Karpas-422 (cell line): ENCODE data around the gene OGFOD3. TPM values are rescaled to one million over a fixed set of nuclear protein-coding genes. Genes with fewer than 3 reads are reported as not detected.

Experiments used
- DNase-seq: peaks from one replicate; pipeline ENCODE4 v3.0.0-alpha.2; 2015
- H2AFZ ChIP-seq: fragments of 200-600 bp; sonication (generic); 2 replicates; pipeline ENCODE4 v1.6.1; 2014; ENCODE audit warnings: antibody characterized with exemption, low read length, mixed read lengths
- H3K27ac ChIP-seq: fragments of 200-600 bp; sonication (generic); 2 replicates; pipeline ENCODE4 v1.5.1; 2014; ENCODE audit warnings: mild to moderate bottlenecking, low read length, moderate library complexity
- H3K27me3 ChIP-seq: fragments of 200-600 bp; sonication (generic); 2 replicates; pipeline ENCODE4 v1.6.1; 2014; ENCODE audit warnings: low read length, mixed read lengths
- H3K36me3 ChIP-seq: fragments of 200-600 bp; sonication (generic); 2 replicates; pipeline ENCODE4 v1.6.1; 2014; ENCODE audit warnings: low read length, mixed read lengths; ENCODE audit not compliant: insufficient read depth
- H3K4me1 ChIP-seq: fragments of 200-600 bp; sonication (generic); 2 replicates; pipeline ENCODE4 v1.6.1; 2014; ENCODE audit warnings: mild to moderate bottlenecking, low read length, mixed read lengths
- H3K4me2 ChIP-seq: fragments of 200-600 bp; sonication (generic); 2 replicates; pipeline ENCODE4 v1.6.1; 2014; ENCODE audit warnings: low read length, low read depth, mild to moderate bottlenecking; ENCODE audit not compliant: poor library complexity, severe bottlenecking
- H3K4me3 ChIP-seq: fragments of 200-600 bp; sonication (generic); 2 replicates; pipeline ENCODE4 v1.5.1; 2014; ENCODE audit warnings: mild to moderate bottlenecking, antibody characterized with exemption, low read length, mixed read lengths
- H3K79me2 ChIP-seq: fragments of 200-600 bp; sonication (generic); 2 replicates; pipeline ENCODE4 v1.6.1; 2014; ENCODE audit warnings: mild to moderate bottlenecking, low read length, mixed read lengths
- H3K9ac ChIP-seq: fragments of 200-600 bp; sonication (generic); 2 replicates; pipeline ENCODE4 v1.6.0; 2014; ENCODE audit warnings: low read length
- H3K9me2 ChIP-seq: fragments of 200-600 bp; sonication (generic), shearing (Covaris generic); replicated peaks from 2 replicates; pipeline ENCODE4 v1.6.0; 2014; ENCODE audit warnings: mild to moderate bottlenecking, low read length, moderate library complexity; ENCODE audit not compliant: insufficient read depth
- H3K9me3 ChIP-seq: fragments of 300-700, 200-600 bp; sonication (generic); 2 replicates; pipeline ENCODE4 v1.6.1; 2014; ENCODE audit warnings: low read length, mixed read lengths
- H4K20me1 ChIP-seq: fragments of 200-600 bp; sonication (generic); 2 replicates; pipeline ENCODE4 v1.6.1; 2014; ENCODE audit warnings: mild to moderate bottlenecking, antibody characterized with exemption, low read length, low read depth; ENCODE audit not compliant: insufficient read depth
- total RNA-seq: library from RNA; depleted of rRNA; stranded (reverse); fragments of >200 nt; shearing (Covaris generic); gene quantifications from 2 replicates; pipeline ENCODE4 v1.2.3, GENCODE V29; 2014; ENCODE audit warnings: low replicate concordance

Gene OGFOD3
- total RNA-seq, 1 experiment from 2014 or later: 14.8 TPM

GRCh38 chr17:82396601-82397435, 21.6 kb downstream of the OGFOD3 start:
- Histone ChIP-seq H3K9me2 (no peaks in the 10 kb centered on the region), H3K4me1 (peaks cover 5% of the 10 kb centered on the region), H3K79me2 (no peaks in the 10 kb centered on the region), H3K4me2 (no peak overlapping the region), H3K9ac (no peak overlapping the region), H4K20me1 (no peaks in the 10 kb centered on the region), H3K9me3 (no peaks in the 10 kb centered on the region), H3K27ac (no peak overlapping the region), H3K36me3 (no peaks in the 10 kb centered on the region), H2AFZ (no peak overlapping the region), H3K27me3 (no peaks in the 10 kb centered on the region), H3K4me3 (no peak overlapping the region)
- no peak for DNase-seq

GRCh38 chr17:82394278-82394677, 24.1 kb downstream of the OGFOD3 start:
- H3K27me3 ChIP-seq: no peaks in the 10 kb centered on the region
- no peaks in the 10 kb centered on the region for H3K9me3 ChIP-seq
- H3K4me1 ChIP-seq: no peaks in the 10 kb centered on the region
- H4K20me1 ChIP-seq: no peaks in the 10 kb centered on the region
- no peak overlapping the region for H3K4me2 ChIP-seq
- H3K9me2 ChIP-seq: no peaks in the 10 kb centered on the region
- DNase-seq: no peak
- H3K4me3 ChIP-seq: no peak overlapping the region
- H3K9ac ChIP-seq: no peak overlapping the region
- H3K27ac ChIP-seq: no peak overlapping the region
- no peak overlapping the region for H2AFZ ChIP-seq
- H3K79me2 ChIP-seq: no peaks in the 10 kb centered on the region
- H3K36me3 ChIP-seq: no peaks in the 10 kb centered on the region

- no peaks in the 10 kb centered on the region for H3K36me3 ChIP-seq
- no peaks in the 10 kb centered on the region for H3K79me2 ChIP-seq
- no peak for DNase-seq
- H4K20me1 ChIP-seq: no peaks in the 10 kb centered on the region; the same call in 1 of the 2 replicates
- H3K9ac ChIP-seq: no peak overlapping the region
- H3K27me3 ChIP-seq: no peaks in the 10 kb centered on the region
- H2AFZ ChIP-seq: no peak overlapping the region
- no peaks in the 10 kb centered on the region for H3K9me2 ChIP-seq
- no peaks in the 10 kb centered on the region for H3K4me1 ChIP-seq
- H3K27ac ChIP-seq: no peak overlapping the region
- no peak overlapping the region for H3K4me2 ChIP-seq
- no peaks in the 10 kb centered on the region for H3K9me3 ChIP-seq
- H3K4me3 ChIP-seq: no peak overlapping the region
These were observed 25.4 kb downstream of the OGFOD3 start for GRCh38 chr17:82392941-82393340.

DNA sequence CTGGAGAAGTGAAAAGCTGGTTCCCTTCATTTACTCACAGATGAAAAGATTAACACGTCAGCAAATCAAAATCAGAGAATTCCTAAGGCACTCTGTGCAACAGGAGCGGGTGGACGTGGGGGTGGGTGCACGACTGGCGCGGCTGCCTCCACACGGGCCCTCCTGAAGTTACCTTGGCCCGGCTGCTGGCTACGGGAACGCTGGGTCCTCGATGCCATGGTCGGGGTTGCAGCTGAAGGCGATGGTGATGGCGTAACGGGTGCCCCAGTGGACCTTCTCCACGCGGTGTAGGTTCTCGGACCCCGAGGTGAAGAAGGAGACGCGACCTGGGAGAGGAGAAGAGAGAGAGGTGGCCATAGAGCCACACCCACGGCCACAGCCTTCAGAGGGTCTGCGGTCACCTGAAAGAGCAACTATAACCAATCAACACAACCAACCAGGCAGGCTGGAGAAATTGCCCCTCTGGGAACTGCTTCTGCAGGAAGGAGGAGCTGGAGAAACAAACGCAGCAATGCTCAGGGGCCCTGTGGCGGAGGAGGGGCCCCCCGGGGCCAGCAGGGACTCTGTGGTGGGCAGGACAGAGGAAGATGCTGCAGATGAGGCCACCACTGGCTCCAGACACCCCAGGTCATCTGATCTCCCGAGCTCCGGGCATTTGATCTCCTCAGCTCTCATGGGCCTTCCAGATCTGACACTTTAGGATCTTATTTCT, 26.0 kb downstream of the OGFOD3 start:
- Histone ChIP-seq H3K9me3 (no peaks in the 10 kb centered on the region), H3K9ac (no peak overlapping the region), H3K4me1 (no peaks in the 10 kb centered on the region), H3K4me3 (no peak overlapping the region), H3K9me2 (no peaks in the 10 kb centered on the region), H2AFZ (no peak overlapping the region), H3K36me3 (no peaks in the 10 kb centered on the region), H3K27me3 (no peaks in the 10 kb centered on the region), H3K4me2 (no peak overlapping the region), H3K79me2 (no peaks in the 10 kb centered on the region), H4K20me1 (no peaks in the 10 kb centered on the region; the same call in 1 of the 2 replicates), H3K27ac (no peak overlapping the region)
- DNase-seq: no peak

- Histone ChIP-seq H3K9me3 (no peaks in the 10 kb centered on the region), H3K4me1 (no peaks in the 10 kb centered on the region), H3K79me2 (no peaks in the 10 kb centered on the region), H3K4me3 (no peak overlapping the region), H3K27me3 (no peaks in the 10 kb centered on the region), H3K27ac (no peak overlapping the region), H3K36me3 (no peaks in the 10 kb centered on the region), H2AFZ (no peak overlapping the region), H4K20me1 (no peaks in the 10 kb centered on the region; the same call in 1 of the 2 replicates), H3K9me2 (no peaks in the 10 kb centered on the region), H3K9ac (no peak overlapping the region), H3K4me2 (no peak overlapping the region)
- DNase-seq: no peak
These were observed 26.8 kb downstream of the OGFOD3 start for GRCh38 chr17:82391496-82392066.

DNA sequence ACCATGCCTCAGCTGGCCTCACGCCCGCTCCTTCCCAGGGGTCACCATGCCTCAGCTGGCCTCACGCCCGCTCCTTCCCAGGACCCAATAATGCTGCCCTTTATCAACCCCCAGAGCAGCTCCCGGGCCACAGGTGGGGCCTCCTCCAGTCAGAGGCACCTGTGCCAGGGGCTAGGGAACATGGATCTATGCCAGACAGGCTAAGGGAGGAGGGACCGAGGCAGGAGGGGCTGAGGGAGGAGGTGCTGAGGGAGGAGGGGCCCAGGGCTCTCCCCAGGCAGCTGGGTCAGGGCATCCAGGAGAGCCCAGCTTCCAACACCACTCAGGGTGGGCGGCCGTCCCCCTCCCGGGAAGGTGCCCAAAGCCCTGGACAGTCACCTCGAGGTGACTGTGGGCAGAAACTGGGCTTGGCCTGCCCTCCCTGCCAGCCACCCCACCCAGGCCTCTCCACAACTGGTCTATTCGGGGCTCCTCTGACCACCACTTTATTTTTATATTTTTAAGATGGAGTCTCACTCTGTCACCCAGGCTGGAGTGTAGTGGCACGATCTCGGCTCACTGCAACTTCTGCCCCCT, 27.4 kb downstream of the OGFOD3 start:
- H3K27ac ChIP-seq: no peak overlapping the region
- no peaks in the 10 kb centered on the region for H3K9me3 ChIP-seq
- H3K36me3 ChIP-seq: no peaks in the 10 kb centered on the region
- no peaks in the 10 kb centered on the region; the same call in 1 of the 2 replicates for H4K20me1 ChIP-seq
- H3K9me2 ChIP-seq: no peaks in the 10 kb centered on the region
- DNase-seq: no peak
- no peak overlapping the region for H3K4me2 ChIP-seq
- H3K9ac ChIP-seq: no peak overlapping the region
- H2AFZ ChIP-seq: no peak overlapping the region
- no peak overlapping the region for H3K4me3 ChIP-seq
- no peaks in the 10 kb centered on the region for H3K27me3 ChIP-seq
- H3K4me1 ChIP-seq: no peaks in the 10 kb centered on the region
- H3K79me2 ChIP-seq: no peaks in the 10 kb centered on the region

DNA sequence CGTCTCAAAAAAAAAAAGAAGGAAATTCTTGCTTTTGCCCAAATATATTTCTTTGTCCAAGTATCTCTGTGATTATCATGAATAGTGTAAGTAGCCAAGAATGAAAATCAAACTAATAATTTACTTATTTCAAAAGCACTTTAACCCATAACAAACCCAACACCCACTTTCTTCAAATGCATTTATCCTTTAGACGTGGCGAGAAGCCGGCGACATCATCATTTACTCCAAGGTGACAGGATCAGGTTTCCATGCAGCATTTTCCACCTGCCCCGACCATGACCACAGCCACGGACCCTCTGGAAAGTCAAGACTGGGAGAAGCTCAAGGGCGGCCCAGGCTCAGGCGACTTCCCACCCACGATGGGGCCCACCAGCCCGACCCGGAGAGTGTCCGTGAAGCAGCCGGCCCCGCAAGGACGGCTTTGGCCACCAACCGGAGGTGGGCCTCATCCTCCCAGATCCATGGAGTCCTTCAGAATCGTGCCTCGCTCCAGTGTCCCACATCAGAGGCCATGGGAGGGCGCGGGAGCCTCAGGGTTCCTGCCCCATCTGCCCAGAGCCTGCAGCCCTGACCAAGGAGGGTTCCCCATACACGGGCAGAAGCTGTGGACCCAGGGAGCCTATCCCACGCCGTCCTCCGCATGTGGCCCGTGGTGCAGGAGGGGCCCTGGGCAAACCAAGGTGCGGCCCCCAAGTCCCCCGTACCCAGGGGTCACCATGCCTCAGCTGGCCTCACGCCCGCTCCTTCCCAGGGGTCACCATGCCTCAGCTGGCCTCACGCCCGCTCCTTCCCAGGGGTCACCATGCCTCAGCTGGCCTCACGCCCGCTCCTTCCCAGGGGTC, 28.1 kb downstream of the OGFOD3 start:
- Histone ChIP-seq H3K36me3 (no peaks in the 10 kb centered on the region), H3K4me3 (no peak overlapping the region), H3K9me3 (no peaks in the 10 kb centered on the region), H3K4me2 (no peak overlapping the region), H4K20me1 (no peaks in the 10 kb centered on the region; the same call in 1 of the 2 replicates), H3K27ac (no peak overlapping the region), H3K79me2 (no peaks in the 10 kb centered on the region), H3K9me2 (no peaks in the 10 kb centered on the region), H2AFZ (no peak overlapping the region), H3K9ac (no peak overlapping the region), H3K27me3 (no peaks in the 10 kb centered on the region), H3K4me1 (no peaks in the 10 kb centered on the region)
- DNase-seq: no peak
